ENCODE measurements around the gene CHCHD1. TPM values are rescaled to one million over a fixed set of nuclear protein-coding genes. Genes with fewer than 3 reads are reported as not detected.
"Not testable (repeated sequence)": the region's sequence is repeated elsewhere in the genome, so short reads cannot be mapped to it uniquely, and the experiment has no call there.

Gene CHCHD1
- total and polyA plus RNA-seq, 4 experiments from 2014 or later = 21.8 to 56.0 (median 28.5) TPM

GRCh38 chr10:73781548-73781878 is 335 bp upstream of the CHCHD1 start:
- intact Hi-C loops (cut with micrococcal nuclease) = loop anchor here (10.0 kb wide), 2 partner anchors 1043 to 1453 kb away; partner anchors contain the start of genes COMTD1 and KAT6B
- POLR2A ChIA-PET (ENCODE audit: partially characterized antibody) = interaction anchor here (0.9 to 10.8 kb wide), 11 partner anchors 8 to 370 kb away, joined by 3 to 286 read pairs (median 7); partner anchors contain the start of genes CAMK2G and SEC24C
- CTCF ChIA-PET (ENCODE audit: partially characterized antibody) = interaction anchor here (1.0 to 8.0 kb wide), 6 partner anchors 8 to 98 kb away, joined by 3 to 101 read pairs (median 4); a partner anchor contains a TSS

GRCh38 chr10:73782749-73783085 is 869 bp downstream of the CHCHD1 start:
- H3K9me3 Mint-ChIP-seq = peaks cover 0 to 5% (median 0%) of the 10 kb centered on the region in 8 donors
- no peak for DNase-seq
- ChIA-PET POLR2A (ENCODE audit: partially characterized antibody) (interaction anchor here (1.3 to 10.8 kb wide), 6 partner anchors 10 to 287 kb away, joined by 4 to 286 read pairs (median 24); partner anchors contain the start of gene SEC24C), CTCF (ENCODE audit: partially characterized antibody) (interaction anchor here (1.1 to 8.0 kb wide), 4 partner anchors 11 to 36 kb away, joined by 3 to 101 read pairs (median 4); a partner anchor contains a TSS)
- peak overlapping the region; percentile 97 to 100 (median 99) for H3K27ac Mint-ChIP-seq
- no peaks in the 10 kb centered on the region for H3K9me3 ChIP-seq (ENCODE audit: control insufficient read depth in 1 of 2, low read length in 2 of 2)
- peak overlapping the region; percentile 99 to 100 (median 100) for H3K4me3 Mint-ChIP-seq
- peaks cover 55% of the 10 kb centered on the region for H3K4me1 ChIP-seq (ENCODE audit: insufficient read depth, low read length)
- H3K27me3 ChIP-seq (ENCODE audit: insufficient read depth, low read length) = no peaks in the 10 kb centered on the region
- peak overlapping the region; percentile 90 for H3K27ac ChIP-seq (ENCODE audit: low read depth, low read length)
- intact Hi-C loops (cut with micrococcal nuclease) = loop anchor here (10.0 kb wide), 2 partner anchors 1042 to 1452 kb away; partner anchors contain the start of genes COMTD1 and KAT6B
- H3K36me3 ChIP-seq (ENCODE audit: insufficient read depth, low read length) = peaks cover 8% of the 10 kb centered on the region
- H3K4me1 Mint-ChIP-seq = peaks cover 37 to 67% (median 54%) of the 10 kb centered on the region in 4 donors
- H3K4me3 ChIP-seq (ENCODE audit: low read length in 2 of 2) = peak overlapping the region; percentile 79 to 90
- H3K36me3 Mint-ChIP-seq = peaks cover 5 to 35% of the 10 kb centered on the region in 2 donors
- H3K27me3 Mint-ChIP-seq = peaks cover 2% of the 10 kb centered on the region in 2 donors

More at GRCh38 chr10:73781548-73781878, 335 bp upstream of the CHCHD1 start:
- Histone ChIP-seq H3K9me3 (ENCODE audit: control insufficient read depth in 1 of 2, low read length in 2 of 2) (no peaks in the 10 kb centered on the region), H3K4me3 (ENCODE audit: low read length in 2 of 2) (peak overlapping the region; percentile 79 to 90), H3K27me3 (ENCODE audit: insufficient read depth, low read length) (no peaks in the 10 kb centered on the region), H3K36me3 (ENCODE audit: insufficient read depth, low read length) (peaks cover 17% of the 10 kb centered on the region), H3K27ac (ENCODE audit: low read depth, low read length) (peak overlapping the region; percentile 90), H3K4me1 (ENCODE audit: insufficient read depth, low read length) (peaks cover 51% of the 10 kb centered on the region)
- H3K4me3 Mint-ChIP-seq = peak overlapping the region; percentile 99 to 100 (median 100)
- peaks cover 0 to 5% (median 0%) of the 10 kb centered on the region in 8 donors for H3K9me3 Mint-ChIP-seq
- H3K36me3 Mint-ChIP-seq = peaks cover 8 to 39% of the 10 kb centered on the region in 2 donors
- peaks cover 2% of the 10 kb centered on the region in 2 donors for H3K27me3 Mint-ChIP-seq
- DNase-seq = no peak
- H3K27ac Mint-ChIP-seq = peak overlapping the region; percentile 97 to 100 (median 99)
- H3K4me1 Mint-ChIP-seq = peaks cover 37 to 67% (median 48%) of the 10 kb centered on the region in 4 donors

- Histone ChIP-seq H3K27me3 (ENCODE audit: insufficient read depth, low read length) (no peaks in the 10 kb centered on the region), H3K9me3 (ENCODE audit: control insufficient read depth in 1 of 2, low read length in 2 of 2) (no peaks in the 10 kb centered on the region), H3K36me3 (ENCODE audit: insufficient read depth, low read length) (peaks cover 14% of the 10 kb centered on the region), H3K27ac (ENCODE audit: low read depth, low read length) (peak within 1 kb of the TSS; percentile 77), H3K4me3 (ENCODE audit: low read length in 2 of 2) (peak within 1 kb of the TSS; percentile 62 to 64), H3K4me1 (ENCODE audit: insufficient read depth, low read length) (peaks cover 54% of the 10 kb centered on the region)
- H3K4me1 Mint-ChIP-seq = peaks cover 35 to 67% (median 50%) of the 10 kb centered on the region in 4 donors
- peaks cover 0 to 5% (median 0%) of the 10 kb centered on the region in 8 donors for H3K9me3 Mint-ChIP-seq
- CTCF ChIA-PET (ENCODE audit: partially characterized antibody) = interaction anchor here (1.3 to 2.2 kb wide), 4 partner anchors 9 to 41 kb away, joined by 5 to 14 read pairs (median 6); partner anchors contain the start of gene SEC24C
- peak within 1 kb of the TSS; percentile 94 to 99 (median 98) for H3K4me3 Mint-ChIP-seq
- peak; percentile 85 to 96 (median 89) for DNase-seq
- POLR2A ChIA-PET (ENCODE audit: partially characterized antibody) = interaction anchor here (0.7 to 10.8 kb wide), 9 partner anchors 9 to 55 kb away, joined by 3 to 286 read pairs (median 10); partner anchors contain the start of gene SEC24C
- H3K27ac Mint-ChIP-seq = peak within 1 kb of the TSS; percentile 95 to 99 (median 99)
- intact Hi-C loops (cut with micrococcal nuclease) = loop anchor here (1.0 to 10.0 kb wide), 8 partner anchors 13 to 1450 kb away; partner anchors contain the start of genes AP3M1, COMTD1, KAT6B and NDST2
- H3K27me3 Mint-ChIP-seq = peaks cover 2% of the 10 kb centered on the region in 2 donors
- H3K36me3 Mint-ChIP-seq = peaks cover 9 to 40% of the 10 kb centered on the region in 2 donors
Measured at GRCh38 chr10:73785211-73785720, 3.4 kb downstream of the CHCHD1 start, which contains the start of gene ZSWIM8. Gene ZSWIM8, plus strand, starts transcription at chr10:73785606. Its CDS starts 273 bp downstream, at chr10:73785879.

GRCh38 chr10:73785721-73786511 is 4.1 kb downstream of the CHCHD1 start:
- Mint-ChIP-seq H3K4me1 (peaks cover 32 to 60% (median 45%) of the 10 kb centered on the region in 4 donors), H3K4me3 (peak overlapping the region; percentile 94 to 99 (median 98)), H3K27me3 (peaks cover 2% of the 10 kb centered on the region in 2 donors), H3K9me3 (peaks cover 0 to 3% (median 0%) of the 10 kb centered on the region in 8 donors), H3K27ac (peak overlapping the region; percentile 95 to 99 (median 99)), H3K36me3 (peaks cover 14 to 45% of the 10 kb centered on the region in 2 donors)
- Histone ChIP-seq H3K9me3 (ENCODE audit: control insufficient read depth in 1 of 2, low read length in 2 of 2) (no peaks in the 10 kb centered on the region), H3K36me3 (ENCODE audit: insufficient read depth, low read length) (peaks cover 20% of the 10 kb centered on the region), H3K4me3 (ENCODE audit: low read length in 2 of 2) (peak overlapping the region; percentile 62 to 64), H3K4me1 (ENCODE audit: insufficient read depth, low read length) (peaks cover 48% of the 10 kb centered on the region), H3K27me3 (ENCODE audit: insufficient read depth, low read length) (no peaks in the 10 kb centered on the region), H3K27ac (ENCODE audit: low read depth, low read length) (peak overlapping the region; percentile 77)
- intact Hi-C loops (cut with micrococcal nuclease) = loop anchor here (1.0 to 10.0 kb wide), 8 partner anchors 14 to 1449 kb away; partner anchors contain the start of genes AP3M1, COMTD1, KAT6B and NDST2
- DNase-seq = peak; percentile 58 to 75 (median 64)
- CTCF ChIA-PET (ENCODE audit: partially characterized antibody) = interaction anchor here (1.3 to 2.2 kb wide), 5 partner anchors 9 to 42 kb away, joined by 5 to 14 read pairs (median 6); partner anchors contain the start of gene SEC24C
- POLR2A ChIA-PET (ENCODE audit: partially characterized antibody) = interaction anchor here (0.7 to 10.8 kb wide), 10 partner anchors 9 to 56 kb away, joined by 3 to 286 read pairs (median 9); partner anchors contain the start of gene SEC24C

GRCh38 chr10:73786512-73786885 is 4.7 kb downstream of the CHCHD1 start:
- peak overlapping the region; percentile 89 to 97 (median 95) for H3K27ac Mint-ChIP-seq
- H3K4me1 ChIP-seq (ENCODE audit: insufficient read depth, low read length) = peaks cover 43% of the 10 kb centered on the region
- peak overlapping the region; percentile 62 to 64 for H3K4me3 ChIP-seq (ENCODE audit: low read length in 2 of 2)
- intact Hi-C loops (cut with micrococcal nuclease) = loop anchor here (5.0 to 10.0 kb wide), 3 partner anchors 1038 to 1448 kb away; partner anchors contain the start of genes COMTD1, KAT6B and SAMD8
- no peaks in the 10 kb centered on the region for H3K27me3 ChIP-seq (ENCODE audit: insufficient read depth, low read length)
- no peaks in the 10 kb centered on the region for H3K9me3 ChIP-seq (ENCODE audit: control insufficient read depth in 1 of 2, low read length in 2 of 2)
- peaks cover 20 to 51% of the 10 kb centered on the region in 2 donors for H3K36me3 Mint-ChIP-seq
- peak overlapping the region; percentile 77 for H3K27ac ChIP-seq (ENCODE audit: low read depth, low read length)
- peaks cover 0 to 3% (median 0%) of the 10 kb centered on the region in 8 donors for H3K9me3 Mint-ChIP-seq
- POLR2A ChIA-PET (ENCODE audit: partially characterized antibody) = interaction anchor here (0.6 to 10.8 kb wide), 8 partner anchors 12 to 56 kb away, joined by 3 to 286 read pairs (median 10); partner anchors contain the start of gene SEC24C
- peak overlapping the region; percentile 91 to 99 (median 94) for H3K4me3 Mint-ChIP-seq
- peaks cover 29 to 56% (median 42%) of the 10 kb centered on the region in 4 donors for H3K4me1 Mint-ChIP-seq
- peaks cover 26% of the 10 kb centered on the region for H3K36me3 ChIP-seq (ENCODE audit: insufficient read depth, low read length)
- DNase-seq = no peak
- H3K27me3 Mint-ChIP-seq = peaks cover 2% of the 10 kb centered on the region in 2 donors
- CTCF ChIA-PET (ENCODE audit: partially characterized antibody) = interaction anchor here (1.3 to 2.2 kb wide), 5 partner anchors 8 to 43 kb away, joined by 5 to 14 read pairs (median 6); partner anchors contain the start of gene SEC24C

- H3K36me3 Mint-ChIP-seq = peaks cover 22 to 49% of the 10 kb centered on the region in 2 donors
- peak overlapping the region in 6 of 7 donors; percentile 39 to 95 (median 50) for H3K27ac Mint-ChIP-seq
- not testable (repeated sequence) for H3K9me3 Mint-ChIP-seq; DNase-seq; H3K27me3 Mint-ChIP-seq; H3K9me3 ChIP-seq (ENCODE audit: control insufficient read depth in 1 of 2, low read length in 2 of 2); H3K4me3 ChIP-seq (ENCODE audit: low read length in 2 of 2); H3K27ac ChIP-seq (ENCODE audit: low read depth, low read length); H3K27me3 ChIP-seq (ENCODE audit: insufficient read depth, low read length)
- Histone ChIP-seq H3K4me1 (ENCODE audit: insufficient read depth, low read length) (peaks cover 42% of the 10 kb centered on the region), H3K36me3 (ENCODE audit: insufficient read depth, low read length) (peaks cover 33% of the 10 kb centered on the region)
- H3K4me1 Mint-ChIP-seq = peaks cover 26 to 51% (median 37%) of the 10 kb centered on the region in 4 donors
- ChIA-PET CTCF (ENCODE audit: partially characterized antibody) (interaction anchor here (1.4 to 2.2 kb wide), 3 partner anchors 14 to 43 kb away, joined by 5 to 14 read pairs (median 6); partner anchors contain the start of gene SEC24C), POLR2A (ENCODE audit: partially characterized antibody) (interaction anchor here (0.6 to 10.8 kb wide), 7 partner anchors 12 to 43 kb away, joined by 3 to 286 read pairs (median 13); partner anchors contain the start of gene SEC24C)
- intact Hi-C loops (cut with micrococcal nuclease) = loop anchor here (5.0 to 10.0 kb wide), 3 partner anchors 1038 to 1448 kb away; partner anchors contain the start of genes COMTD1, KAT6B and SAMD8
- H3K4me3 Mint-ChIP-seq = peak overlapping the region; percentile 51 to 95 (median 68)
Measured at GRCh38 chr10:73787031-73787800, 5.4 kb downstream of the CHCHD1 start.
